GM12878 (cell line): ENCODE data around the gene FBN3. TPM values are rescaled to one million over a fixed set of nuclear protein-coding genes. Genes with fewer than 3 reads are reported as not detected.

Experiments
- ATAC-seq: fragments of 200-7000 bp; cut with Tn5 transposase; 3 replicates; pipeline ENCODE4 v1.9.1; 2020; ENCODE audit warnings: mild to moderate bottlenecking, moderate library complexity
- BruUV-seq: library from RNA; stranded (reverse); fragments of 400-500 nt; replicated peaks from 2 replicates; lab custom pipeline; 2021; lab: Mats Ljungman, UMichigan
- CTCF ChIA-PET: fragments of 300-600 bp; sonication (Branson Sonifier 250); formaldehyde crosslinking; extraction: SDS; loops from one replicate; lab custom pipeline; 2021; ENCODE audit warnings: inconsistent platforms; lab: Yijun Ruan, JAX
- POLR2A ChIA-PET: fragments of 350-600 bp; formaldehyde crosslinking; extraction: SDS; loops from one replicate; lab custom pipeline; 2021; ENCODE audit warnings: inconsistent platforms; lab: Charles Lee
- RAD21 ChIA-PET: fragments of 300-600 bp; sonication (Branson Sonifier 250); formaldehyde crosslinking; loops from one replicate; lab custom pipeline; 2023; ENCODE audit warnings: antibody characterized with exemption; ENCODE audit not compliant: unreplicated experiment; lab: Charles Lee
- SMC1A ChIA-PET: fragments of 300-600 bp; sonication (Branson Sonifier 250); formaldehyde crosslinking; loops from one replicate; lab custom pipeline; 2023; ENCODE audit not compliant: unreplicated experiment, uncharacterized antibody; lab: Charles Lee
- DNase-seq: peaks from one replicate; pipeline ENCODE4 v3.0.0-alpha.2; 2011; ENCODE audit warnings: low read depth, low spot score
- FAIRE-seq: peaks from 3 replicates; lab custom pipeline; 2011; peaks lifted over from hg19 to GRCh38; lab: Jason Lieb, UNC
- H2AFZ ChIP-seq: 2 replicates; pipeline ENCODE4 v1.6.0; 2011; ENCODE audit warnings: low read depth, low read length, control low read depth; ENCODE audit not compliant: control insufficient read depth
- H3K27ac ChIP-seq: 2 replicates; pipeline ENCODE4 v1.5.1; 2011; ENCODE audit warnings: control low read depth; ENCODE audit not compliant: control insufficient read depth, insufficient read depth
- H3K27me3 ChIP-seq, 2 experiments: replicated peaks in 1 of 2; 2 replicates each; pipeline versions ENCODE4 v1.6.0 to v1.6.1; 2011; ENCODE audit warnings: low read length in 1 of 2; ENCODE audit not compliant: control insufficient read depth in 2 of 2, insufficient read depth in 2 of 2
- H3K36me3 ChIP-seq, 2 experiments: 2 replicates each; pipeline ENCODE4 v1.5.1; 2011; ENCODE audit warnings: low read length in 1 of 2; ENCODE audit not compliant: control insufficient read depth in 2 of 2, insufficient read depth in 2 of 2
- H3K4me1 ChIP-seq: 2 replicates; pipeline ENCODE4 v1.6.1; 2011; ENCODE audit warnings: mild to moderate bottlenecking, low read length, moderate library complexity, mixed read lengths; ENCODE audit not compliant: control insufficient read depth, insufficient read depth
- H3K4me2 ChIP-seq: 2 replicates; pipeline ENCODE4 v1.6.0; 2011; ENCODE audit warnings: control low read depth; ENCODE audit not compliant: control insufficient read depth, insufficient read depth
- H3K4me3 ChIP-seq: fragments of 200-600 bp; sonication (generic); 2 replicates; pipeline ENCODE4 v1.5.1; 2016
- H3K79me2 ChIP-seq: 2 replicates; pipeline ENCODE4 v1.6.0; 2011; ENCODE audit warnings: low read length; ENCODE audit not compliant: control insufficient read depth, insufficient read depth
- H3K9ac ChIP-seq: 2 replicates; pipeline ENCODE4 v1.8.0; 2011; ENCODE audit warnings: low read length, control low read depth, mixed read lengths; ENCODE audit not compliant: control insufficient read depth, insufficient read depth
- H3K9me3 ChIP-seq: replicated peaks from 3 replicates; pipeline ENCODE4 v1.5.1; 2011; ENCODE audit warnings: mild to moderate bottlenecking, low read length; ENCODE audit not compliant: control insufficient read depth, insufficient read depth
- H4K20me1 ChIP-seq: 2 replicates; pipeline ENCODE4 v1.6.0; 2011; ENCODE audit not compliant: control insufficient read depth, insufficient read depth
- BACH1 ChIP-seq: fragments of 450-650 bp; IDR thresholded peaks from 2 replicates; pipeline ENCODE4 v1.6.1; 2017; ENCODE audit warnings: mild to moderate bottlenecking, borderline replicate concordance
- BHLHE40 ChIP-seq, 2 experiments: fragments of 450-650 bp in 1 of 2; IDR thresholded peaks; 2 replicates each; pipeline ENCODE4 v1.6.1; 2011 to 2017; ENCODE audit warnings: low read depth in 2 of 2, borderline replicate concordance in 1 of 2, improper control_type of control experiment in 1 of 2, low read length in 1 of 2, mild to moderate bottlenecking in 1 of 2
- DPF2 ChIP-seq: fragments of 450-650 bp; IDR thresholded peaks from 2 replicates; pipeline ENCODE4 v1.6.1; 2017; ENCODE audit warnings: mild to moderate bottlenecking
- LARP7 ChIP-seq: fragments of 450-650 bp; IDR thresholded peaks from 2 replicates; pipeline ENCODE4 v1.6.1; 2017; ENCODE audit warnings: mild to moderate bottlenecking
- NR2F1 ChIP-seq: fragments of 450-650 bp; conservative IDR thresholded peaks from 2 replicates; pipeline ENCODE4 v1.6.1; 2017; ENCODE audit warnings: mild to moderate bottlenecking
- POLR2AphosphoS2 ChIP-seq: IDR thresholded peaks from 2 replicates; pipeline ENCODE4 v1.6.1; 2011; ENCODE audit warnings: low read depth, mild to moderate bottlenecking, low read length, improper control_type of control experiment, moderate library complexity
- SMAD5 ChIP-seq: IDR thresholded peaks from 2 replicates; pipeline ENCODE4 v1.6.1; 2016; ENCODE audit warnings: antibody characterized with exemption, low read depth
- STAT3 ChIP-seq: IDR thresholded peaks from 2 replicates; pipeline ENCODE4 v1.6.1; 2011; ENCODE audit warnings: low read depth, low read length, improper control_type of control experiment
- WGBS: methylation state at CpG from one replicate; pipeline ENCODE4 v1.1.6; 2016; ENCODE audit warnings: low lambda C conversion rate; ENCODE audit not compliant: insufficient replicate concordance, insufficient coverage; ENCODE audit errors: missing lambda C conversion rate; 5-methylcytosine and 5-hydroxymethylcytosine counted together
- in situ Hi-C: fragments of 300-500 bp; cut with MboI; formaldehyde crosslinking; loops from 9 replicates; pipeline ENCODE4 v1.14.3; 2018; ENCODE audit warnings: mixed read lengths
- intact Hi-C: fragments of 100-400 bp; cut with micrococcal nuclease; formaldehyde crosslinking; loops from one replicate; pipeline ENCODE4 v1.14.2; 2022; ENCODE audit not compliant: unreplicated experiment
- polyA plus RNA-seq, 11 experiments: library from polyadenylated mRNA; depleted of rRNA in 4 of 11; unstranded in 6 of 11; stranded (reverse) in 5 of 11; fragments of >200 nt; fragmentation: Nextera tagmentation in 4 of 11; fragmentation: Illumina TruSeq in 1 of 11; extraction: Ambion mirVana in 4 of 11; extraction: Trizol in 1 of 11; gene quantifications; 1 replicate in 1 of 11; 2 replicates in 10 of 11; pipeline versions ENCODE4 v1.2.1 to v1.2.3, GENCODE V29; 2011 to 2016; ENCODE audit warnings: inconsistent platforms in 2 of 11, missing spikeins in 2 of 11, low read depth in 1 of 11
- total RNA-seq, 4 experiments: library from RNA; depleted of rRNA in 3 of 4; stranded (reverse); fragments of >200 nt in 3 of 4; fragmentation: Illumina TruSeq in 1 of 4; extraction: Trizol in 1 of 4; gene quantifications; 2 replicates each; pipeline versions ENCODE4 v1.2.1 to v1.2.3, GENCODE V29; 2013 to 2021
- TF ChIP-seq, protein P1 (sequence below): fragments of 450-650 bp; IDR thresholded peaks from 2 replicates; pipeline ENCODE4 v1.6.1; 2017; ENCODE audit warnings: mild to moderate bottlenecking, moderate library complexity
- TF ChIP-seq, protein P2 (sequence below): fragments of 450-650 bp; IDR thresholded peaks from 2 replicates; pipeline ENCODE4 v1.6.1; 2017; ENCODE audit warnings: mild to moderate bottlenecking, moderate library complexity

FBN3 gene
- total and polyA plus RNA-seq, 10 of the 15 experiments (the other 5 are each of a cell fraction or from before 2014, with no cell fraction given), result 0.05 TPM; not detected in 9

DNA sequence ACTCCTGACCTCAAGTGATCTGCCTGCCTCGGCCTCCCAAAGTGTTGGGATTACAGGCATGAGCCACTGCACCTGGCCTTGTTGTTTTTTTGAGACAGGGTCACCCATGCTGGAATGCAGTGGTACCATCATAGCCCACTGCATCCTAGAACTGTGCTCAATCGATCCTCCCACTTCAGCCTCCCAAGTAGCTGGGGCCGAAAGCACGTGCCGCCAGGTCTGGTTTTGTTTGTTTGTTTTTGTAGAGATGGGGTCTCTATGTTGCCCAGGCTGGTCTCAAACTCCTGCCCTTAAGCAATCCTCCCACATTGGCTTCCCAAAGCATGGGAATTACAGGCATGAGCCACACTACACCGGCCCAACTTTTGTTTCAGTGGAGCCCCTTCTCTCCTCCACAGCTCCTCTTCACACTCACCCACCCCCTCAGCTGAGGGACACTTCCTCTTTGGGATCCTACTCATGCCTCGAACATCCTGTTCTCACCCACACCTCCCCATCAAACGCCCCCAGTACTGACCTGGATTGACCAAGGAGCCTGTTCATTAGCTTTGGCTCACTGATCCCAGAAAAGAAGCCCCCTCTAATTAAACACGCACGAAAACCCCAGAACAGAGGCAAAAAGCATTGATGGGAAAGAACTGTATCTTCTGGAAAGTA lies 47.0 kb upstream of the FBN3 start (continued):
- TF ChIP-seq, protein P1, sequence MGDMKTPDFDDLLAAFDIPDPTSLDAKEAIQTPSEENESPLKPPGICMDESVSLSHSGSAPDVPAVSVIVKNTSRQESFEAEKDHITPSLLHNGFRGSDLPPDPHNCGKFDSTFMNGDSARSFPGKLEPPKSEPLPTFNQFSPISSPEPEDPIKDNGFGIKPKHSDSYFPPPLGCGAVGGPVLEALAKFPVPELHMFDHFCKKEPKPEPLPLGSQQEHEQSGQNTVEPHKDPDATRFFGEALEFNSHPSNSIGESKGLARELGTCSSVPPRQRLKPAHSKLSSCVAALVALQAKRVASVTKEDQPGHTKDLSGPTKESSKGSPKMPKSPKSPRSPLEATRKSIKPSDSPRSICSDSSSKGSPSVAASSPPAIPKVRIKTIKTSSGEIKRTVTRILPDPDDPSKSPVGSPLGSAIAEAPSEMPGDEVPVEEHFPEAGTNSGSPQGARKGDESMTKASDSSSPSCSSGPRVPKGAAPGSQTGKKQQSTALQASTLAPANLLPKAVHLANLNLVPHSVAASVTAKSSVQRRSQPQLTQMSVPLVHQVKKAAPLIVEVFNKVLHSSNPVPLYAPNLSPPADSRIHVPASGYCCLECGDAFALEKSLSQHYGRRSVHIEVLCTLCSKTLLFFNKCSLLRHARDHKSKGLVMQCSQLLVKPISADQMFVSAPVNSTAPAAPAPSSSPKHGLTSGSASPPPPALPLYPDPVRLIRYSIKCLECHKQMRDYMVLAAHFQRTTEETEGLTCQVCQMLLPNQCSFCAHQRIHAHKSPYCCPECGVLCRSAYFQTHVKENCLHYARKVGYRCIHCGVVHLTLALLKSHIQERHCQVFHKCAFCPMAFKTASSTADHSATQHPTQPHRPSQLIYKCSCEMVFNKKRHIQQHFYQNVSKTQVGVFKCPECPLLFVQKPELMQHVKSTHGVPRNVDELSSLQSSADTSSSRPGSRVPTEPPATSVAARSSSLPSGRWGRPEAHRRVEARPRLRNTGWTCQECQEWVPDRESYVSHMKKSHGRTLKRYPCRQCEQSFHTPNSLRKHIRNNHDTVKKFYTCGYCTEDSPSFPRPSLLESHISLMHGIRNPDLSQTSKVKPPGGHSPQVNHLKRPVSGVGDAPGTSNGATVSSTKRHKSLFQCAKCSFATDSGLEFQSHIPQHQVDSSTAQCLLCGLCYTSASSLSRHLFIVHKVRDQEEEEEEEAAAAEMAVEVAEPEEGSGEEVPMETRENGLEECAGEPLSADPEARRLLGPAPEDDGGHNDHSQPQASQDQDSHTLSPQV, result 0 out of 2 replicates have a peak, but pooled peaks have one; percentile 15

DNA sequence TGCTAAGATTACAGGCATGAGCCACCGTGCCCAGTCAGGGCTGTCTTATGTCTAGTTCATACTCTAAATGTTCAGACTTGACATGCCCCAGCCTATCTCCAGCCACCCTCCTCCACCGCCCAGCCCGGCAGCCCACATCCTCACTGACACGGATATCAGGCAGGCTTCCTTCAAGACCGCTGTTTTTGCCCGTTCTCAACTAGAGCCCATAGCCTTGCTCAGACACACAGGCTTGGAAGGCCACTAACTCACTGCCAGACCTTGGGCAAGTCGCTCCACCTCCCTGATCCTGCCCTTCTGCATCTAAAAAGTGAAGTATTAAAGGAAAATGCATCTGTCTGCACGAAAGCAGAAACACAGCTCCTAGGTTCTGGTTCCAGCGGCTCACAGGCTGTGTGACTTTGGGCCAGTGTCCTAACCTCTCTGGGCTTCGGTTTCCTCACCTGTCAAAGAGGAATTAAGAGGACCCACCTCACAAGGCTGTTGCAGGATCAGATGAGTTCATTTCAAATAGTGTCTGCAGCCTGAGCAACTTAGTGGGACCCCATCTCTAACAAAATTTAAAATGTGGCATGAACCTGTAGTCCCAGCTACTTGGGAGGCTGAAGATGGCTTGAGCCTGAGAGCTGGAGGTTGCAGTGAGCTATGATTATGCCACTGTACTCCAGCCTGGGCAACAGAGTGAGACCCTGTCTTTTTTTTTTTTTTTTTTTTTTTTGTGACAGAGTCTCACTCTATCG lies 45.3 kb upstream of the FBN3 start:
- Histone ChIP-seq H3K4me3 (peak overlapping the region; percentile 31; the same call in 1 of the 2 replicates), H3K36me3 (no peaks in the 10 kb centered on the region), H3K4me1 (peaks cover 36% of the 10 kb centered on the region), H3K9ac (peak overlapping the region; percentile 75), H3K4me2 (peak overlapping the region; percentile 87), H3K79me2 (no peaks in the 10 kb centered on the region), H4K20me1 (no peaks in the 10 kb centered on the region), H3K9me3 (no peaks in the 10 kb centered on the region), H2AFZ (peak overlapping the region; percentile 29), H3K27me3 (no peaks in the 10 kb centered on the region), H3K27ac (peak overlapping the region; percentile 97)
- ATAC-seq, result peak; percentile 57
- intact Hi-C loops (loop anchor here (1.0 to 10.0 kb wide), 2 partner anchors 36 to 490 kb away; partner anchors contain the start of gene FCER2), in situ Hi-C loops (no loop called here)
- ChIA-PET CTCF (interaction anchor here (0.6 to 6.2 kb wide), 7 partner anchors 9 to 75 kb away, joined by 3 to 52 read pairs (median 4); partner anchors contain the start of gene CERS4), POLR2A (interaction anchor here (0.6 to 8.9 kb wide), 7 partner anchors 12 to 660 kb away, joined by 3 to 111 read pairs (median 5); partner anchors contain the start of gene CERS4), SMC1A (interaction anchor here (0.7 to 8.4 kb wide), 7 partner anchors 8 to 74 kb away, joined by 3 to 83 read pairs (median 7); partner anchors contain the start of gene CERS4), RAD21 (interaction anchor here (0.7 to 8.5 kb wide), 6 partner anchors 14 to 274 kb away, joined by 3 to 100 read pairs (median 5); partner anchors contain the start of genes CERS4 and SNAPC2)
- FAIRE-seq, result no peak
- WGBS, result 2% methylated on average over 11 of the region's 11 CpGs
- DNase-seq, result no peak
- TSS peak; percentile 91 for BruUV-seq
- TF ChIP-seq BHLHE40 (IDR thresholded peaks at IDR 0.05; ENCODE audit: borderline replicate concordance in 1 of 2, low read depth in 2 of 2, low read length in 1 of 2) (0 out of 4 replicates have a peak, but pooled peaks of 1 of the 2 experiments have one; percentile 16), DPF2 (peak; percentile 52), SMAD5 (no peak), STAT3 (no peak), LARP7 (peak; percentile 78; the same call in 1 of the 2 replicates), POLR2AphosphoS2 (no peak), NR2F1 (no peak), BACH1 (peak; percentile 69; the same call in 1 of the 2 replicates)
- TF ChIP-seq, protein P2, sequence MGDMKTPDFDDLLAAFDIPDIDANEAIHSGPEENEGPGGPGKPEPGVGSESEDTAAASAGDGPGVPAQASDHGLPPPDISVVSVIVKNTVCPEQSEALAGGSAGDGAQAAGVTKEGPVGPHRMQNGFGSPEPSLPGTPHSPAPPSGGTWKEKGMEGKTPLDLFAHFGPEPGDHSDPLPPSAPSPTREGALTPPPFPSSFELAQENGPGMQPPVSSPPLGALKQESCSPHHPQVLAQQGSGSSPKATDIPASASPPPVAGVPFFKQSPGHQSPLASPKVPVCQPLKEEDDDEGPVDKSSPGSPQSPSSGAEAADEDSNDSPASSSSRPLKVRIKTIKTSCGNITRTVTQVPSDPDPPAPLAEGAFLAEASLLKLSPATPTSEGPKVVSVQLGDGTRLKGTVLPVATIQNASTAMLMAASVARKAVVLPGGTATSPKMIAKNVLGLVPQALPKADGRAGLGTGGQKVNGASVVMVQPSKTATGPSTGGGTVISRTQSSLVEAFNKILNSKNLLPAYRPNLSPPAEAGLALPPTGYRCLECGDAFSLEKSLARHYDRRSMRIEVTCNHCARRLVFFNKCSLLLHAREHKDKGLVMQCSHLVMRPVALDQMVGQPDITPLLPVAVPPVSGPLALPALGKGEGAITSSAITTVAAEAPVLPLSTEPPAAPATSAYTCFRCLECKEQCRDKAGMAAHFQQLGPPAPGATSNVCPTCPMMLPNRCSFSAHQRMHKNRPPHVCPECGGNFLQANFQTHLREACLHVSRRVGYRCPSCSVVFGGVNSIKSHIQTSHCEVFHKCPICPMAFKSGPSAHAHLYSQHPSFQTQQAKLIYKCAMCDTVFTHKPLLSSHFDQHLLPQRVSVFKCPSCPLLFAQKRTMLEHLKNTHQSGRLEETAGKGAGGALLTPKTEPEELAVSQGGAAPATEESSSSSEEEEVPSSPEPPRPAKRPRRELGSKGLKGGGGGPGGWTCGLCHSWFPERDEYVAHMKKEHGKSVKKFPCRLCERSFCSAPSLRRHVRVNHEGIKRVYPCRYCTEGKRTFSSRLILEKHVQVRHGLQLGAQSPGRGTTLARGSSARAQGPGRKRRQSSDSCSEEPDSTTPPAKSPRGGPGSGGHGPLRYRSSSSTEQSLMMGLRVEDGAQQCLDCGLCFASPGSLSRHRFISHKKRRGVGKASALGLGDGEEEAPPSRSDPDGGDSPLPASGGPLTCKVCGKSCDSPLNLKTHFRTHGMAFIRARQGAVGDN, result 0 out of 2 replicates have a peak, but pooled peaks have one; percentile 39
